HG02973 (cell line): ENCODE data around the gene NOS1.

Source experiments
- ATAC-seq: cut with Tn5 transposase; IDR thresholded peaks from one replicate; pipeline ENCODE4 v1.9.1; 2021; ENCODE audit warnings: moderate library complexity; ENCODE audit not compliant: unreplicated experiment

Gene NOS1

GRCh38 chr12:117180758-117181467 lies 180.5 kb downstream of the NOS1 start:
- no peak for ATAC-seq

GRCh38 chr12:117178745-117179144 lies 182.7 kb downstream of the NOS1 start:
- no peak for ATAC-seq

- no peak for ATAC-seq
These were observed 183.1 kb downstream of the NOS1 start for GRCh38 chr12:117178301-117178700.

GRCh38 chr12:117172168-117172567 lies 189.3 kb downstream of the NOS1 start:
- ATAC-seq: no peak

GRCh38 chr12:117171499-117172162 lies 189.8 kb downstream of the NOS1 start:
- ATAC-seq: no peak

- no peak for ATAC-seq
These were observed 191.9 kb downstream of the NOS1 start for GRCh38 chr12:117169548-117169947.

- ATAC-seq: no peak
These were observed 192.4 kb downstream of the NOS1 start for GRCh38 chr12:117168976-117169375.

GRCh38 chr12:117167769-117168168 lies 193.7 kb downstream of the NOS1 start:
- no peak for ATAC-seq

- no peak for ATAC-seq
These were observed 195.3 kb downstream of the NOS1 start for GRCh38 chr12:117166107-117166506.

GRCh38 chr12:117165342-117165741 lies 196.1 kb downstream of the NOS1 start:
- ATAC-seq: no peak

GRCh38 chr12:117162633-117163032 lies 198.8 kb downstream of the NOS1 start:
- no peak for ATAC-seq

GRCh38 chr12:117162167-117162539 lies 199.3 kb downstream of the NOS1 start:
- no peak for ATAC-seq

- no peak for ATAC-seq
These were observed 199.8 kb downstream of the NOS1 start for GRCh38 chr12:117161460-117162166.

GRCh38 chr12:117159674-117160073 lies 201.8 kb downstream of the NOS1 start:
- ATAC-seq: no peak

GRCh38 chr12:117158911-117159553 lies 202.4 kb downstream of the NOS1 start:
- no peak for ATAC-seq
